IPS-11a (cell line): ENCODE data around the gene COL27A1.

Experiments
- H3K4me3 ChIP-seq: one replicate; pipeline ENCODE4 v1.5.1; 2013; ENCODE audit warnings: low read depth, low read length, control low read depth

Gene COL27A1

DNA sequence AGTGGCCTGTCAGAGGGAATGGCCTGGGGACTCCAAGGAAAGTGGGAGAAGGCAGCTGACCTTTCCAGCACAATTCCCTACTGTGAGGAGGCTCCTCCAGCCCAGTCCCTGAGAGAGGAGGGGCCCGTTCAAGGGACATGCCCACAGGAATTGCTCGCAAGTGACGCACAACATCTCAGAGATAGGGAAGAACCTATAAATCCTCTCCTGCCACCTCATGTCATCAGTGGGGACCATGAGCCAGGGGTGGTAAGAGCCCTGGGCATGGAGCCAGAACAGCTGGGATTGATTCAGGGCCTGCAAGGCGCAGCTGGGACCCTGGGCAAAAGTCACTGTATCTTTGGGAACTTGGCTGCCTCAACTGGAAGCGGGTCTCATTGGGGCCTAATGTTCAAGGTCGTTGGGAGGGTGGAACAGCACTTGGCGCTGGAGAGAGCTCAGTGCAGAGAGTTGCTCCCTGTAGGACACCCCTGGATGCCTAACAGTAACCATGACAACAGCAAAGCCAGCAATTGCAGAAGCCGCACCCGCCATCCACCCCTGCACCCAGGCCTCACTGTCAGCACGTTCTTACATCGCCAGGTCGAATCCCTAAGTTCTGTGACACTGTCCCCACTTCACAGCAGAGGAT is 126.3 kb downstream of the COL27A1 start:
- H3K4me3 ChIP-seq: no peak overlapping the region

DNA sequence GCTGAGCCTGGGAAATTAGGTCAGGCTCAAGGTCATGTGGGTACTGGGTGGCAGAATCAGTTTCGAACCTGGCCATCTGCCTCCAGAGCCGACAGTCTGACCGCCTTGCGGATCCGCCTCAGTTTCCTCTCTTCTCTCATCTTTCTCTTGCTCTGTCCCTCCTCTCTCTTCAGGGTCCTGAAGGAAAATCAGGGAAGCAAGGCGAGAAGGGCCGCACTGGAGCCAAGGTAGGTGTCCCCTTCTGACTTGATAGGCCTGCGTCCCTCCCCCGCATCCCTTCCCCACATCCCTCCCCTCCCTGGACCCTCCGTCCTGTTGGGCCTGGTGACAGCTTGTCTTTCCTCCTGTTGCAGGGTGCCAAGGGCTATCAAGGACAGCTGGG is 126.8 kb downstream of the COL27A1 start:
- H3K4me3 ChIP-seq: no peak overlapping the region

DNA sequence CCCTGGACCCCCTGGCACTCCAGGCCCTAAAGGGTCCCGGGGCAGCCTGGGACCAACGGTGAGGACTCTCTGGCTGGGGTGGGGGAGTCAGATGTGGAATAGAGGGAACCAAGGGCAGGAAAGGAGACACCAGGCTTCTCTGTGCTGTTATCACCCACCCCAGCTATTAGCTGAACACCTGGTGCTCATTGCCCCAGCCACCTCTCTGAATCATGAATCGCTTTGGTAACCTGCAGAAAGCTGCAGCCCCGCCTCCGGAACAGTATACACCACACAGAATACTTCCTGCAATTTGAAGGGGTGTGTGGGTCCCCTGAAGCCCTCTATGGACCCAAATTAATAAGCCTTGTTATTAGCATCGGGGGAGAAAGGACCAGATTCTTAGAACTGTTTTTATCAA is 127.2 kb downstream of the COL27A1 start:
- H3K4me3 ChIP-seq: no peak overlapping the region

DNA sequence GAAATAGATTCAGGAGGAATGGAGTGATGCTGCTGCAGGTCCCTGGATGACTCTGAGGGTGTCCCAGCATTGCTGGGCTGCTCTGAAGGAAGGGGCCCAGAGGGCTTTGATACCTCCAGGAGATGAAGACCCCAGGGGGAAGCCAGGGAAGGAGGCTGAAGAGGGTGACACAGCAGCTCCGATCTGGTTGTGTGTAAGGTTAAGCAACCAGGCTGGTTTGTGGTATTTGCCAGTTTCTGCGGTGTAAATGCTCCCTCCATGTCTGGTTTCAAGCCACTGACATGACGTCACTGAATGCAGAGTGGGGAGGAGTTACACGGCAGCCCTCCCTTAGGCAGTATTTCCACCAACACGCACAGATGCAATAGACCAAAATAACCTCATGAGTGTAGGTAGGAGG is 127.6 kb downstream of the COL27A1 start:
- H3K4me3 ChIP-seq: no peak overlapping the region

DNA sequence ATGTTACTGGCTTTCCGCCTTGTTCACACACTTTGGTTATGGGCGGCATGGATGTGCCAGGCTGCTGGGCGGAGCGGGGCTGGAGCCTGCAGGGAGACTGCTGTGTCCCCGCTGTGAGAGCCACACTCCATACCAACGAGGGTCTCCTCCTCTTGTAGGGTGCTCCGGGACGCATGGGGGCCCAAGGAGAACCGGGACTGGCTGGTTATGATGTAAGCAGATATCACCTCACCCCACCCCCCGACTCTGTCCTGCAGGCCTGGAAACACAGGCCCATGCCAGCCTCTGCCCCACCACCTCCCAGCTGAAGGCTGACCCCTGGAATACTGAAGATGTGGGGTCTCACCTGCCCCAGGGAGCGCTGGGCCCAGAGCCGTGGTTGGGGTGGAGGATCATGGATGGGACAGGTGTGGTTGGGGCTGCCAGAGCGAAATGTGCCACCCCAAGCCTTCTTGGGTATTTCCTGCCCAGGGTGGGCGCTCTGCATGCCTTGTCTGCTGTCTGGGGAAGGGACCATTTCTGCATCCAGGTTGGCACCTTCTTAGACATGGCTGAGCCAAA is 128.3 kb downstream of the COL27A1 start:
- no peak overlapping the region for H3K4me3 ChIP-seq

DNA sequence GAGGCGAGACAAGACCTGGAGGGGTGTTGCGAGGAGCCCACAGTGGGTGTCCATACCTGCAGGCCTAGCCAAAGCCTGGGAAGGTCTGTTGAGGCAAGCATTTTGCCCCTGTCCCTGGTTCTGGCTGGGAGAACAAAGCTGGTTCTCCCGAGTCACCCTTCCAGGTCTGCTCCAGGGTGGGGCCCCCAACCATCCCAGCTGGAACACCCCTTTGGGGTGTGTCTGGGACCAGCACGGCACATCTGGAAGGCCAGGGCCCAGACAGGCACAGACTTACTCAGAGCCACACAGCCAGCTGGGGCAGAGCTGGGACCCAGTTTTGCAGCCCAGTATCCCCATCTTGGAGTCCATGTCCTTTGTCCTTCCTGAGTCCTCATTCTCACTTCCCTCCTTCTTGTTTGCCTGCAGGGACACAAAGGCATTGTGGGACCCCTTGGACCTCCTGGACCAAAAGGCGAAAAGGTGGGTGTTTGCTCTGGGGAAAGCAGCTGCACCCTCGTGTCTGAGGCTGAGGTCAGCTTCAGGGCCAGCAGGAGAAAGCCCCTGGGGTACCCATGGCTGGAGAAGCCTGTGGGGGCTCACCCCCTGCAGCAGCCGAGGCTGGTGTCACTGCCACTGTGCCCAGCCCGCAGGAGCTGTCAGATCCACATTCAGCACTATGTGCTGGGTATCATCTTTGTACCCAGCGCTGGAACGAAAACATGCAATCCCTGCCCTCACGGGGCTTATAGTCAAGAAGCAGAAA is 129.2 kb downstream of the COL27A1 start:
- no peak overlapping the region for H3K4me3 ChIP-seq

DNA sequence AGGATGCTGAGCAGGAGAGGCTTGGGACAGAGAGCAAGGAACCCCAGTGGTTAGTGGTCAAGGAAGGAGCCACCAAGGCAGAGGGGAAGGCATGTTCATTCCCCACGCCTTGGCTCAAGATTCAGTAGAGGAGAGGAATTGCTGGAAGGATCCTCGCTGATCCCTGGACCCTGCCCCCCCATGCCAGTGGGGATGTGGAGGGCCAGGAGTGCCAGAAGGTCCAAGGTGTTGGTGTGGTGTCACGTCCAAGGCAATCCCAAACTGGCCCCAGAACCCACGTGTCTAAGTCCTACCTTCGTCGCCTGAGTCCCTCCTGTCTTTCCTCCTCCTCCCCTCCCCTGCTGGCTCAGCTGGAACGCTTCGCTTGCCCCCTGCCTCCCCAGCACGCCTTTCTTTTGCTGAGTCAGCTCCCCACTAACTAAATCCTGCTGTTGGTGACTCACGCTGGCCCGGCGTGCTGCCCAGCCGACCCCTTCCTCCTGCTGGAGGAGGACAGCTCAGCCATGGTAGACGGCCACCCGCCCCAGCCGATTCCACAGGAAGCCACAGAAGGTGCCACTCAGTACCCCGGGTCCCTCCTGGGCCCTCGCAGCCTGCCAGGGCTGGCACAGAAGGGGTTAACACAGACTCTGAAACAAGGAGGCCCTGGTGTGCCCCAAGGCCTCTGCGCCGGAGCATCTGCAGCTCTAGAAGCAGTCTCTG is 130.0 kb downstream of the COL27A1 start:
- no peak overlapping the region for H3K4me3 ChIP-seq

DNA sequence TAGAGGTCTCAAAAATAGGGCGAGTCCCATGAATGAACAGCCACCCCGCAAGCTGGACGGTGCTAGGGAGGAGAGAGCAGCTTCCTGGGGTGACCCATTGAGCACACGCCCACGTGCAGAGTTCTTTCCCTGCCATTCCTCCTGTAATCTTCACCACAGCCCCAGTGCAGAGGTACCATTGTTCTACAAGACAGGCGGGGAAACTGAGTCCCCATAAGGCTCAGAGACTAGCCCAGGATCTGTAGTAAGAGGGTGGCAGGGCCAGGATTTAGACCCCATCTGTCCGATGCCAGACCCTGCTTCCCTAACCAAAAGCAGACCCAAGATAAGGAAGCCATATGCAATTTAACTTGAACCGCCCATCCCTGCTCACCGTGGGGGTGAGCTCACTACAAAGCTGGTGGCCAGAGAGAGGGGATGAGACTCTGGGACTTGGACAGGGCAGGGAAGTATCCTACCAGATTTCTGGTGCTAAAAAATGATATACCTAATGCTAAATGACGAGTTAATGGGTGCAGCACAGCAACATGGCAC is 130.9 kb downstream of the COL27A1 start:
- H3K4me3 ChIP-seq: no peak overlapping the region

DNA sequence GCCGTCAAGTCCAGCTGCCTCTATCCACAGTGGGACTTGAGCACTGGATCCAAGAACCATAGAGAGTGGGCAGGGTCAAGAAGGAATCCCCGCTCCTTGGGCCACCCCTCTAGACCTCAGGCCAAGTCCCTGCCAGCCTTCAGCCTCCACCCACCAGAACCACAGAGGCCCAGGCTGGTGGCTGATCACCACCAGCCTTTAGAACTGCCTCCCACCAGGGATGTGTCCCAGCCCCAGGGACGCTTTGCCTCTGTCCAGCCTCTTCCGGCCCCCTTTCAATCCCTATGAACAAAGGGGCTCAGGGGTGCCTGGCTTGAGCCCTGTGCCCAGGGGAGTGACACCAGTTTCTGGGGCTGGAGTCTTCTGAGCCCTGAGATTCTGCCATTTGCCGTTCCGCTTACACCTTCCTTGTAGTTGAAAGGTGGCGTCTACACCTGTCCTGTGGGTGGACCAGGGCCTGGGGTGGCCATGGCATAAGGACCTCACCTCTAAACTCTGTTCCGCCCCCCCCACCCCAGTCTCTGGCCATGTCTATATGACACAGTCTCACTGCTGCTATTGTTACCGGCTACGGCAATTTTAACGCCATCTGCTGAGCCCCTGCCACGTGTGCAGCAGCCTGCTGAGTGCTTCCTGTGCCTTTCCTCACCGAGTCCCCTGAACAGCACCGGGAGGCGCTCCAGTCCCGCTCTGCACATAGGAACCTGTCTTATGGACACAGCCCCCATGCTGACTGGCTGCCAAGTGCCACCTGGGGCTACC is 131.8 kb downstream of the COL27A1 start:
- no peak overlapping the region for H3K4me3 ChIP-seq

DNA sequence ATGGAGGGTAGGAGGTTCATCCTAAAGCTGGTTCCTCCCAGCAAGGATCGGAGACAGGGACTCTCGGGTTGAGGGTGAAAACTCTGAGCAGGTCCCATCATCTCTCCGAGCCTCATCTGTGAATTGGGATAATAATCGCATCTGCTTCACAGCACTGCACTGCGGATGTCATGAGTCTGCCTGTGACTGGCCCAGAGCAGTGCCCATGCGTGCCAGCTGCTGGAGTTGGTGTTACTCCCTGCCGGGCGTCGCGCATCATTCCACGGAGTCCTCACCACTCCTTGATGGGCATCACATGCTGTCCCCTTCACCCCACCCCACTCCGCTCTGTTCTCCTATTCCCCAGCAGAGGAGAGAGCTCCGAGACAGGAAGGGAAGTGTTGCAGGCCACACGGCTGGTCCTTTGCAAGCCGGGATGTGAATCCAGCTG is 132.4 kb downstream of the COL27A1 start:
- no peak overlapping the region for H3K4me3 ChIP-seq

DNA sequence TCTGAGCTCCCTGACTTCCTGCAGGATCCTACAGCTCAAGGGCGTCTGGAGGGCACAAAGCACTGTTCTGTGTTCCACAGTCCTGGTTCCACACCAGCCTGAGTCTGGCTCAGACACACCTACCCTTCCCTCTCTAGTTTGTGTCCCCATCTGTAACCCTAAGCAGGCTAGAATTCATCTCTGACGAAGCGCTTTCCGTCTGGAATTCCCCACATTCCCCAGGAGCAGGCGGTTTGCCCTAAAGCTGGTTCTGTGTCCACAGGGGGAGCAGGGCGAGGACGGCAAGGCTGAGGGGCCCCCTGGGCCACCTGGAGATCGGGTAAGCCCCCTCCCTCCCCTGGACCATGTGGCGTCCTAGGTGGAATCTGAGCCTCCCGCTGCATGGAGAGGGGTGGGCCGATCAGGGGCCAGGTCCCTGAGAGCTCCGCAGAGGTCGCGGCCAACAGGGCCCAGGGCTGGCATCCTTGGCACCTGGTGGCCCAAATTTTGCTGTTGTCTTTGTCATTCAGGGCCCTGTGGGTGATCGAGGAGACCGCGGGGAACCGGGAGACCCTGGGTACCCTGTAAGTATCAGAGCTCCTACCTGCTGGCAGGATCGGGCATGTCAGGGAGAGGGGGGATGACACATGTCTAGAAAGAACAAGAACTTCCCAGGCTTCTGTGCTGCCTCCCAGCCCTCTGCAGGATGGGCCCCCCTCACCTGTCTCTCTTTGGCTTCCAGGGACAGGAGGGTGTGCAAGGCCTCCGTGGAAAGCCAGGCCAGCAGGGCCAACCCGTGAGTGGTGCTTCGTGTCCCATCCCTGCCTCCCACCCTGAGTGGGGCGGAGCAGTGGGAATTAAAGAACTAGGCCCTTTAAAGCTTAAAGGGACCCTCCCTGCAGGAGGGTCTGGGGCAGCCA is 133.1 kb downstream of the COL27A1 start:
- no peak overlapping the region for H3K4me3 ChIP-seq

DNA sequence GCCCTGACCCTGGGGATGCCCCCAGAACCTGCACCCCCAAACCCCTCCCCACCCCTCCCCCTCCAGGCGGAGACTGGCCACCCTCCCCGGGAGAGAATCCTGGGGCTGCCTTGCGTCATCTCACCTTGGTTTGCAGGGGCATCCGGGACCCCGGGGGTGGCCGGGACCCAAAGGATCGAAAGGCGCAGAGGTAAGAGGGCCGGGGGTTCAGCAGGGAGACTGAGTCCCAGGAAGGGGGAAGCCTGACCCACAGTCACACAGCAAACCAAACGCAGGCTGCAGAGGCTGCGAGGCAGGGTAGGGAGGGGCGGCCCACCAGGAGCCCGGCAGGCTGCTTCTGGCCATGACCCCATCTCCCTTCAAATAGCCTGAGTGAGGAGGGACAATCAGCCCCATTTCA is 133.8 kb downstream of the COL27A1 start:
- no peak overlapping the region for H3K4me3 ChIP-seq

DNA sequence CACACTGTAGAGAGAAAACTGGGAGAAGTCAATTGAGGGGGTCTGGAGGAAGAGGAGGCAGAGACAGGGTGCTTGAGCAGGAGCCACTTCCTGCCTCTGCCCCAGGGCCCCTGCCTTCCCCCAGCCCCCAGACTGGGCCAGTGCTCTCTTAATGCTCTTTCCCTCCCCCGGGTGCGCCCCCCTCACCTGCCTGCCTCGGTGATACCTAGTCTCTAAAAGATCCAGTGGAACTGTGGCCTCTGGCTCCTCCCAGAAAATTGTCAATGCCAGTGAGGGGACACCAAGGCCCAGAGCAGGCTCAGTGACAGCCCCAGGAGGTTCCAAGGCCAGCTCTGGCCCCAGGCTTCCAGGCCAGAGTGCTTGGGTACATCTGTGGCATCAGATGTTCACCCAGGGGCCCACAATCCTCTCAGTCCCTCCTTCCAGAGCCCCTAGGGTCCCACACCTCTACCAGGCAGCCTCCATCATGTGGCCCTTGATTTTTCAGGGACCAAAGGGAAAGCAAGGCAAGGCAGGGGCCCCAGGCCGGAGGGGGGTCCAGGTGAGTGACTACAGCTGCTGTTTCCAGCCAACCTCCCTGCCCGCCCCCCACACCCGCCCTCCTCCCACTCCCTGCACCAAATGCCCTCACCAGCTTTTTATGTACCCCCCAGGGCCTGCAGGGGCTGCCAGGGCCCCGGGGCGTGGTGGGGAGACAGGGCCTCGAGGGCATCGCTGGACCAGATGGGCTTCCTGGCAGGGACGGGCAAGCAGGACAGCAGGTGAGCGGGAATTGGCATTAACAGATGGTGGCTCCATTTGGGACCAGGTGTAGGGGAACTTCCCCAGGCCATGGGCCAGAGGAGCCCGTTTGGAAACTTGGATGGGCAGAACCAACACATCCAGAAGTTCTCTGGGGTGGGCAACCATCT is 134.5 kb downstream of the COL27A1 start:
- no peak overlapping the region for H3K4me3 ChIP-seq

DNA sequence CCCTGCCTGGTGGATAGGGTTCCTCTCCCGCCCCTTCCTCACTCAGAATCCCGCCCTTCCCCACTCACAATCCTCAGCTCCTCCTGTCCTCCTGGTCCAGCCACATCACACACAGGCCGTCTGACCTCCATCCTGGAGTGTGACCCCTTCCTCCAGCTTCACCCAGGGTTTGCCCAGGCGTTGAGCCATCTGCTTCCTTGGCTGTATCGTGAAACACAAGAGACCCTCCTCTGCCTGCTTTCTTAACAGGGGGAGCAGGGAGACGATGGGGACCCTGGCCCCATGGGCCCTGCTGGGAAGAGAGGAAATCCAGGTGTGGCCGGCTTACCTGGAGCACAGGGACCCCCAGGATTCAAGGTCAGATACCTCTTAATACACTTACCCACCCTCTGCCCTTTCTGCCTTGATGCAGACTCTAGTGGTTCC is 135.2 kb downstream of the COL27A1 start:
- H3K4me3 ChIP-seq: no peak overlapping the region

DNA sequence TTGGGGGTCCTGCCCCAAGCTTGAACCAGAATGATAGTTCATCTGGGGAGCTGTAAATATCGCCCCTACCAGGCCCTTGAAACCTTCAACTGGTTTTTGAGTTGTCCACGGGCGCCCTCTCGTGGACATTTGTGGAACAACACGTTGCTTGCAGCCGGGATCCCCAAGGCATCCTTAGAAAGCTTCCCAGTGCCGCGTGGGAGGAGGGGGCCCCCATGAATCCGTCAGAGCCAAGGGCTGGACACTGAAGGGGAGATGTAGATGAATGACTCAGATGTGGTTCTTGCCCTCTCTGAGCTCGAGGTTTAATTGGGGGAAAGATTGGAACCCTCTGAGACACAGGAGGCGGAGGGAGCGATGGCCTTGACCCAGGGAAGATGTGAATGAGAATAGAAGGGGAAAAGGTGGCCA is 135.7 kb downstream of the COL27A1 start:
- no peak overlapping the region for H3K4me3 ChIP-seq

DNA sequence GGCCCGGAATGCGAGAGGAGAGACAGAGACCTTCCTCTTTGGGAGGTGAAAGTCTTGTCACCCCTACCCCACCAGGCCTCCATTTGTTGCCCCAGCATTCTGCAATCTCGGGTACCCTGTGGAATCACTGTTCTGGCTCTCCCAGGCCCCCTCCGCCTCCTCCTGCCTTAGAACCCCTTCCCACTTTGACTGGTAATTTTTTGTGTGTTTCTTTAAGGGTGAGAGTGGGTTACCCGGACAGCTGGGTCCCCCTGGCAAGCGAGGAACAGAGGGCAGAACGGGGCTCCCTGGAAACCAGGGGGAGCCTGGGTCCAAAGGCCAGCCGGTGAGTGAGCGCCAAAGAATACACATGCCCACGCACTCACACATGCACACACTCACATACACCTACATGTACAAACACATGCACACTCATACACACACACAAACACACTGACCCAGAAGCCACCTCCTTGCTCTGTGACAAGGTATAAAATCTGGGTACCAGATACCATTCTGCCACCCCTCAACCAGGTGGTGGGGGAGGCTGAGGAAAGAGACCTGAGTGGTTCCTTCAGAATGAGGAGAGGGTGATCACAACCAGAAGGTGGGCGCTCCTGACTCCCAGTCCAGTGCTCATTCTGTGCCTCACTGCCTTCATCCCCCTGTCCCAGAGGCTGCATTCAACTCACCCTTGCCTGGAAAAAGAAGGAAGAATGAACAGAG is 136.7 kb downstream of the COL27A1 start:
- H3K4me3 ChIP-seq: no peak overlapping the region

DNA sequence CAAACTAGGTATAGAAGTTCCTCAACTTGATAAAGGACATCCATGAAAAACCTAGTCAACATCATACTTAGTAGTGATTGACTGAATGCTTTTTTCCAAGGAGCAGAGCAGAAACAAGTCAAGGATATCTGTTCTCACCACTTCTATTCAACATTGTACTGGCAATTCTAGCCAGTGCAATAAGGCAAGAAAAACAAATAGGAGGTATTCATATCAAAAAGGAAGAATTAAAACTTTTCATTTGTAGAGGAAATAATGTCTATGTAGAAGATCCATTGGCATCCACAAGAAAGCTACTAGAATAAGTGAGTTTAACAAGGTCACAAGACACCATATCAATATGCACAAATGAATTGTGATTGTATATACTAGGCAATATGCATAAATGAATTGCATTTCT is 139.3 kb downstream of the COL27A1 start:
- H3K4me3 ChIP-seq: no peak overlapping the region

DNA sequence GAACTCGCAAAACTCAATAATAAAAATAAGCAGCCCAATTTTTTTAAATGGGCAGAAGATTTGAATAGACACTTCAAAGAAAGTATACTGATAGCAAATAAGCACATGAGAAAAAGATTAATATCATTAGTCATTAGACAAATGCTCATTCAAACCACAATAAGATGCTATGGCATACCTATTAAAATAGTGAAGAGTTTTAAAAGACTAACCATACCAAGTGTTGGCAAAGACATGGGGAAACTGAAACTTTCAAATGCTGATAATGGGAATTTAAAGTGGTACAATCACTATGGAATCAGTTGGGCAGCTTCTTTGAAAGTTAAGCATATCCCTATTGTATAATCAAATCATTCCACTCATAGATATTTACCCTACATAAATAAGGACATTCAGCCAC is 141.0 kb downstream of the COL27A1 start:
- H3K4me3 ChIP-seq: no peak overlapping the region
